Transverse colon (tissue), 4 donors: ENCODE results near the gene ROPN1L. TPM values are rescaled to one million over a fixed set of nuclear protein-coding genes. Genes with fewer than 3 reads are reported as not detected.

Source experiments
- DNase-seq: peaks from one replicate; pipeline ENCODE4 v3.0.0-alpha.2; 2019
- H3K27ac ChIP-seq, 4 donors: fragments of 200-600 bp; sonication (generic); 2 replicates each; pipeline ENCODE4 v1.5.1; 2016 to 2018; ENCODE audit warnings: inconsistent platforms in 4 of 4
- H3K27me3 ChIP-seq: fragments of 200-600 bp; sonication (generic); 2 replicates; pipeline ENCODE4 v1.5.1; 2017; ENCODE audit warnings: inconsistent platforms
- H3K36me3 ChIP-seq, 4 donors: fragments of 200-600 bp; sonication (generic); 2 replicates each; pipeline ENCODE4 v1.5.1; 2017 to 2019; ENCODE audit warnings: inconsistent platforms in 4 of 4
- H3K4me1 ChIP-seq, 4 donors: fragments of 200-600 bp; sonication (generic); 2 replicates each; pipeline ENCODE4 v1.5.1; 2017 to 2020; ENCODE audit warnings: inconsistent platforms in 4 of 4
- H3K4me3 ChIP-seq, 4 donors: fragments of 200-600 bp; sonication (generic); 1 replicate in 1 of 4; 2 replicates in 3 of 4; pipeline versions ENCODE4 v1.5.1 to v1.6.1; 2017 to 2019; ENCODE audit warnings: inconsistent platforms in 4 of 4
- H3K9me3 ChIP-seq, 2 donors: fragments of 200-600 bp; sonication (generic); 2 replicates each; pipeline ENCODE4 v1.5.1; 2017 to 2019; ENCODE audit warnings: inconsistent platforms in 2 of 2
- EP300 ChIP-seq: sonication (generic); formaldehyde crosslinking; IDR thresholded peaks from one replicate; pipeline ENCODE4 v1.6.1; 2017; ENCODE audit warnings: antibody characterized with exemption, low read depth
- POLR2A ChIP-seq: fragments of 450-650 bp; IDR thresholded peaks from one replicate; pipeline ENCODE4 v1.6.1; 2016; ENCODE audit warnings: antibody characterized with exemption, mild to moderate bottlenecking, moderate library complexity
- POLR2AphosphoS5 ChIP-seq, 3 donors: sonication (generic); formaldehyde crosslinking; IDR thresholded peaks; one replicate each; pipeline ENCODE4 v1.6.1; 2016; ENCODE audit warnings: antibody characterized with exemption in 3 of 3
- WGBS, 2 donors: methylation state at CpG; one replicate each; pipeline ENCODE4 v1.1.5; 2018; ENCODE audit warnings: low coverage in 1 of 2; 5-methylcytosine and 5-hydroxymethylcytosine counted together
- in situ Hi-C, 4 donors: fragments of 200-750 bp; cut with MboI; loops; one replicate each; pipeline versions ENCODE4 v1.15.0 to v1.15.1; 2017; ENCODE audit warnings: low sequenced_read_pairs in 3 of 4, low pct_ligation_motif_present in 1 of 4, low pct_unique_long_range_greater_than_20kb in 1 of 4
- intact Hi-C: fragments of 100-400 bp; cut with DNase I; formaldehyde crosslinking; loops from one replicate; pipeline ENCODE4 v1.15.1; 2023; ENCODE audit warnings: low total_unique reads
- total RNA-seq, 4 donors: library from RNA; depleted of rRNA; stranded (reverse); fragments of >200 nt; gene quantifications; one replicate each; pipeline ENCODE4 v1.1.0, GENCODE V29; 2016
- TF ChIP-seq, protein P1 (sequence below), 5 experiments: fragments of 200-600 bp in 3 of 5; fragments of 450-650 bp in 2 of 5; sonication (generic) in 3 of 5; IDR thresholded peaks; 1 replicate in 2 of 5; 2 replicates in 3 of 5; pipeline ENCODE4 v1.5.1; 2016 to 2017; ENCODE audit warnings: antibody characterized with exemption in 5 of 5, inconsistent platforms in 3 of 5, mild to moderate bottlenecking in 2 of 5, moderate library complexity in 1 of 5

Gene ROPN1L
- total RNA-seq, 4 donors from 2014 or later: 0.32 to 2.6 TPM; not detected in 2

DNA sequence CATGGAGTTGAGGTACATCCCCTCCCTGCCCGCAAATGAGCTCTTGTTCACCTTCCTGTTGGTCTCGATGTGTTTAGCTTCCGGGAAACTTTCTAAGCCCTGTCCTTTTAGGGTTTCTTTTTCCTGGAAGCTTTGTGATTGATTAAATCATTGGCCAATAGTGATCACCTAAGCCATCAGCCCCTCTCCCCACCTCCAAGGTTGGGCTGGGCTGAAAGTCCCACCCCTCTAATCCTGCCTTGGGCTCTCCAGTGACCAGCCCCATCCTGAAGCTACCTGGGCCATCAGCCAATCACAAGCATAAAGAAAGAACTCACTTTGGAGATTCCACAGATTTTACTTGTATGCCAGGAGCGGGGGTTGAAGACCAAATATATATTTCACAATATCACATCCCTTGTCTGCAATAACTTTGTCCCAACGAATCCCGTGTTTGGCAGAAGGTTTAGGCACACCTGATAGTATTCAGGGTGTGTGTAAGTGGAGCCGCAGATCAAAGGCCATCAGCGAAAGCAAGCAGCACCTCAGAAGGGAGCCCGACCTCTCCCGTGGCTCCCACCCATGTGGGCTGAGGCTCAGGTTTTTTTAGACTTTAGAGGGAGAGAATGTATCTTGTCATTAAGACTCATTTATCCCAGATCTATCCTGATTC lies 20.4 kb downstream of the ROPN1L start:
- Histone ChIP-seq H3K4me3 (no peak overlapping the region), H3K4me1 (peaks cover 0 to 6% (median 0%) of the 10 kb centered on the region in 4 donors), H3K27me3 (no peaks in the 10 kb centered on the region), H3K27ac (no peak overlapping the region), H3K36me3 (no peaks in the 10 kb centered on the region), H3K9me3 (no peaks in the 10 kb centered on the region)
- WGBS, 2 donors: 59 to 81% methylated on average over 6 to 10 of the region's 10 CpGs
- in situ Hi-C loops (no loop called here), intact Hi-C loops (no loop called here)
- TF ChIP-seq, protein P1, sequence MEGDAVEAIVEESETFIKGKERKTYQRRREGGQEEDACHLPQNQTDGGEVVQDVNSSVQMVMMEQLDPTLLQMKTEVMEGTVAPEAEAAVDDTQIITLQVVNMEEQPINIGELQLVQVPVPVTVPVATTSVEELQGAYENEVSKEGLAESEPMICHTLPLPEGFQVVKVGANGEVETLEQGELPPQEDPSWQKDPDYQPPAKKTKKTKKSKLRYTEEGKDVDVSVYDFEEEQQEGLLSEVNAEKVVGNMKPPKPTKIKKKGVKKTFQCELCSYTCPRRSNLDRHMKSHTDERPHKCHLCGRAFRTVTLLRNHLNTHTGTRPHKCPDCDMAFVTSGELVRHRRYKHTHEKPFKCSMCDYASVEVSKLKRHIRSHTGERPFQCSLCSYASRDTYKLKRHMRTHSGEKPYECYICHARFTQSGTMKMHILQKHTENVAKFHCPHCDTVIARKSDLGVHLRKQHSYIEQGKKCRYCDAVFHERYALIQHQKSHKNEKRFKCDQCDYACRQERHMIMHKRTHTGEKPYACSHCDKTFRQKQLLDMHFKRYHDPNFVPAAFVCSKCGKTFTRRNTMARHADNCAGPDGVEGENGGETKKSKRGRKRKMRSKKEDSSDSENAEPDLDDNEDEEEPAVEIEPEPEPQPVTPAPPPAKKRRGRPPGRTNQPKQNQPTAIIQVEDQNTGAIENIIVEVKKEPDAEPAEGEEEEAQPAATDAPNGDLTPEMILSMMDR (IDR thresholded peaks at IDR 0.05): no peak
- no peak for TF ChIP-seq EP300
- TF ChIP-seq POLR2AphosphoS5 (IDR thresholded peaks at IDR 0.05): no peak
- TF ChIP-seq POLR2A: no peak
- DNase-seq: no peak

DNA sequence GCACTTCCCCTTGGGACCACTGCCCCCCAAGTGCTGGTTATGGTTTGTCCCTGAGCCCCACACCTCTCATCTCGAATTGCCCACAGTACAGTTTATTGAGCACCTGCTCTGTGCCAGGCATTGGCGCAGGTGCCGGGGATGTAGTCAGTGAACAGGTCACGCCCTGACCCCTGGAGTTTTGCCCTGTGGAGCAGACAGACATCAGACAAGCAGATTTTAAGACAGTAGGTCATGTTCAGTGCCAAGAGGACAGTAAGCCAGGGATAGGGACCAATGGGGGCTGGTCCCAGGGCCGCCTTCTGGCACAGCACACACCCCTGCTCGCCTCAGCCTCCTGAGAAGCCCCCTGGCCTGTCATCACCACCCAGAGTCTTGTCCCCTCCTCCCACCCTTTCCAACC lies 21.9 kb downstream of the ROPN1L start:
- Histone ChIP-seq H3K4me1 (no peaks in the 10 kb centered on the region), H3K4me3 (no peak overlapping the region), H3K27me3 (no peaks in the 10 kb centered on the region), H3K36me3 (no peaks in the 10 kb centered on the region), H3K27ac (no peak overlapping the region), H3K9me3 (no peaks in the 10 kb centered on the region)
- in situ Hi-C loops (no loop called here), intact Hi-C loops (no loop called here)
- WGBS, 2 donors: 79% methylated on average over 4 of the region's 6 CpGs; no CpG with 5 or more reads in 1 of the 2 donors
- DNase-seq: no peak
- TF ChIP-seq EP300 (no peak), POLR2AphosphoS5 (IDR thresholded peaks at IDR 0.05) (no peak), POLR2A (no peak)
- TF ChIP-seq, protein P1 (IDR thresholded peaks at IDR 0.05): no peak

DNA sequence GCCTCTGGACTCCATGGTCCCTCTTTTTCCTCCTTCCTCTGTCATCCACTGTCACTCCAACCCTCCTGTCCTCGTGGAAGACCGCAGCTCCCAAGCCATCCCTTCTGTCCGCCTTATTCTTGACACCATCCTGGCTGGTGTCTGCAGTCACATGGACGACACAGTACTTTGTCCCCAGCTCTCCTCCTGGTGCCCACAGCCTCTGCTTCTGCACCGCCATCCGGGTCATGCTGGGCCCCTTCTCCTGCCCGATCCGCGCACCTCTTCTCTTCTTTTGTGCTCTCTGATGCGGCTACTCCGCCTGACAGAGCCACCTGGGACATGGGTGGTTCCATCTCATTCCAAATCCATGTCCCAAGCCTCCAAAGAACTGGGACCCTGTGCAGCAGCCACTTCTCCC lies 22.5 kb downstream of the ROPN1L start:
- no peak for DNase-seq
- Histone ChIP-seq H3K36me3 (no peaks in the 10 kb centered on the region), H3K27ac (no peak overlapping the region), H3K27me3 (no peaks in the 10 kb centered on the region), H3K4me3 (no peak overlapping the region), H3K9me3 (no peaks in the 10 kb centered on the region), H3K4me1 (no peaks in the 10 kb centered on the region)
- in situ Hi-C loops (no loop called here), intact Hi-C loops (no loop called here)
- 95 to 96% methylated on average over 11 of the region's 11 CpGs for WGBS, 2 donors
- TF ChIP-seq, protein P1 (IDR thresholded peaks at IDR 0.05): no peak
- TF ChIP-seq POLR2AphosphoS5 (IDR thresholded peaks at IDR 0.05) (no peak), EP300 (no peak), POLR2A (no peak)

DNA sequence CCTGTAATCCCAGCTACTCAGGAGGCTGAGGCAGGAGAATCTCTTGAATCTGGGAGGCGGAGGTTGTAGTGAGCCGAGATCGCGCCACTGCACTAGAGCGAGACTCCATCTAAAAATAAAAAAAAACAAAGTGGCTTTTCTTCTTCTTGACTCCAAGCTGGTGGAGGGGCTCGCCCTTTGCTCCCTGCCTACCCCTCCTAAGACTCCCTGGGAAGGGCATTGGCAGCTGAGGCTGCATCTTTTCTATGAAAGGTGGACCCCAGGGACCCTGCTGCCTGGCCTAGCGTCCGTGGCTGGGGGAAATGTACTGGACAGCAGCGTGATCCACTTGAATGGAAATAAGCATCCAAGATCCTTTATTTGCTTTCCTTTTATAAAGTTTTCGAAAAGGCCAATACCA lies 24.0 kb downstream of the ROPN1L start:
- in situ Hi-C loops: no loop called here
- intact Hi-C loops: no loop called here
- no peaks in the 10 kb centered on the region for H3K27me3 ChIP-seq
- TF ChIP-seq POLR2A (no peak), EP300 (no peak)
- H3K4me3 ChIP-seq: no peak overlapping the region
- no peaks in the 10 kb centered on the region for H3K9me3 ChIP-seq
- no peaks in the 10 kb centered on the region for H3K4me1 ChIP-seq
- WGBS, 2 donors: 87 to 95% methylated on average over 4 to 10 of the region's 10 CpGs
- no peaks in the 10 kb centered on the region for H3K36me3 ChIP-seq
- no peak overlapping the region for H3K27ac ChIP-seq
- no peak for DNase-seq
